GM12878 (cell line): ENCODE measurements around the gene FBXL16. TPM values are rescaled to one million over a fixed set of nuclear protein-coding genes. Genes with fewer than 3 reads are reported as not detected.

ENCODE experiments used
- ATAC-seq: fragments of 200-7000 bp; cut with Tn5 transposase; 3 replicates; pipeline ENCODE4 v1.9.1; 2020; ENCODE audit warnings: mild to moderate bottlenecking, moderate library complexity
- BruUV-seq: library from RNA; stranded (reverse); fragments of 400-500 nt; replicated peaks from 2 replicates; lab custom pipeline; 2021; lab: Mats Ljungman, UMichigan
- CTCF ChIA-PET: fragments of 300-600 bp; sonication (Branson Sonifier 250); formaldehyde crosslinking; extraction: SDS; loops from one replicate; lab custom pipeline; 2021; ENCODE audit warnings: inconsistent platforms; lab: Yijun Ruan, JAX
- POLR2A ChIA-PET: fragments of 350-600 bp; formaldehyde crosslinking; extraction: SDS; loops from one replicate; lab custom pipeline; 2021; ENCODE audit warnings: inconsistent platforms; lab: Charles Lee
- RAD21 ChIA-PET: fragments of 300-600 bp; sonication (Branson Sonifier 250); formaldehyde crosslinking; loops from one replicate; lab custom pipeline; 2023; ENCODE audit warnings: antibody characterized with exemption; ENCODE audit not compliant: unreplicated experiment; lab: Charles Lee
- SMC1A ChIA-PET: fragments of 300-600 bp; sonication (Branson Sonifier 250); formaldehyde crosslinking; loops from one replicate; lab custom pipeline; 2023; ENCODE audit not compliant: unreplicated experiment, uncharacterized antibody; lab: Charles Lee
- DNase-seq: peaks from one replicate; pipeline ENCODE4 v3.0.0-alpha.2; 2011; ENCODE audit warnings: low read depth, low spot score
- FAIRE-seq: peaks from 3 replicates; lab custom pipeline; 2011; peaks lifted over from hg19 to GRCh38; lab: Jason Lieb, UNC
- H2AFZ ChIP-seq: 2 replicates; pipeline ENCODE4 v1.6.0; 2011; ENCODE audit warnings: low read depth, low read length, control low read depth; ENCODE audit not compliant: control insufficient read depth
- H3K27ac ChIP-seq: 2 replicates; pipeline ENCODE4 v1.5.1; 2011; ENCODE audit warnings: control low read depth; ENCODE audit not compliant: control insufficient read depth, insufficient read depth
- H3K27me3 ChIP-seq, 2 experiments: replicated peaks in 1 of 2; 2 replicates each; pipeline versions ENCODE4 v1.6.0 to v1.6.1; 2011; ENCODE audit warnings: low read length in 1 of 2; ENCODE audit not compliant: control insufficient read depth in 2 of 2, insufficient read depth in 2 of 2
- H3K36me3 ChIP-seq, 2 experiments: 2 replicates each; pipeline ENCODE4 v1.5.1; 2011; ENCODE audit warnings: low read length in 1 of 2; ENCODE audit not compliant: control insufficient read depth in 2 of 2, insufficient read depth in 2 of 2
- H3K4me1 ChIP-seq: 2 replicates; pipeline ENCODE4 v1.6.1; 2011; ENCODE audit warnings: mild to moderate bottlenecking, low read length, moderate library complexity, mixed read lengths; ENCODE audit not compliant: control insufficient read depth, insufficient read depth
- H3K4me2 ChIP-seq: 2 replicates; pipeline ENCODE4 v1.6.0; 2011; ENCODE audit warnings: control low read depth; ENCODE audit not compliant: control insufficient read depth, insufficient read depth
- H3K4me3 ChIP-seq: fragments of 200-600 bp; sonication (generic); 2 replicates; pipeline ENCODE4 v1.5.1; 2016
- H3K79me2 ChIP-seq: 2 replicates; pipeline ENCODE4 v1.6.0; 2011; ENCODE audit warnings: low read length; ENCODE audit not compliant: control insufficient read depth, insufficient read depth
- H3K9ac ChIP-seq: 2 replicates; pipeline ENCODE4 v1.8.0; 2011; ENCODE audit warnings: low read length, control low read depth, mixed read lengths; ENCODE audit not compliant: control insufficient read depth, insufficient read depth
- H3K9me3 ChIP-seq: replicated peaks from 3 replicates; pipeline ENCODE4 v1.5.1; 2011; ENCODE audit warnings: mild to moderate bottlenecking, low read length; ENCODE audit not compliant: control insufficient read depth, insufficient read depth
- H4K20me1 ChIP-seq: 2 replicates; pipeline ENCODE4 v1.6.0; 2011; ENCODE audit not compliant: control insufficient read depth, insufficient read depth
- GATAD2B ChIP-seq: fragments of 450-650 bp; conservative IDR thresholded peaks from 2 replicates; pipeline ENCODE4 v1.6.1; 2017; ENCODE audit warnings: low read depth, mild to moderate bottlenecking, moderate library complexity
- HDAC6 ChIP-seq: fragments of 200-600 bp; sonication (generic); IDR thresholded peaks from one replicate; pipeline ENCODE4 v1.8.0; 2017; ENCODE audit warnings: antibody characterized with exemption; ENCODE audit not compliant: unreplicated experiment
- IKZF1 ChIP-seq: fragments of 450-650 bp; conservative IDR thresholded peaks from 2 replicates; pipeline ENCODE4 v1.6.1; 2017; ENCODE audit warnings: antibody characterized with exemption, mild to moderate bottlenecking
- LARP7 ChIP-seq: fragments of 450-650 bp; IDR thresholded peaks from 2 replicates; pipeline ENCODE4 v1.6.1; 2017; ENCODE audit warnings: mild to moderate bottlenecking
- MXI1 ChIP-seq: fragments of 150-350 bp; IDR thresholded peaks from 2 replicates; pipeline ENCODE4 v1.6.1; 2011; ENCODE audit warnings: low read depth, mild to moderate bottlenecking, inconsistent platforms, low read length, improper control_type of control experiment
- NR2F1 ChIP-seq: fragments of 450-650 bp; conservative IDR thresholded peaks from 2 replicates; pipeline ENCODE4 v1.6.1; 2017; ENCODE audit warnings: mild to moderate bottlenecking
- SUZ12 ChIP-seq: fragments of 200-600 bp; sonication (generic); IDR thresholded peaks from one replicate; pipeline ENCODE4 v1.6.1; 2018; ENCODE audit warnings: antibody characterized with exemption, mild to moderate bottlenecking; ENCODE audit not compliant: unreplicated experiment
- WGBS: methylation state at CpG from one replicate; pipeline ENCODE4 v1.1.6; 2016; ENCODE audit warnings: low lambda C conversion rate; ENCODE audit not compliant: insufficient replicate concordance, insufficient coverage; ENCODE audit errors: missing lambda C conversion rate; 5-methylcytosine and 5-hydroxymethylcytosine counted together
- in situ Hi-C: fragments of 300-500 bp; cut with MboI; formaldehyde crosslinking; loops from 9 replicates; pipeline ENCODE4 v1.14.3; 2018; ENCODE audit warnings: mixed read lengths
- intact Hi-C: fragments of 100-400 bp; cut with micrococcal nuclease; formaldehyde crosslinking; loops from one replicate; pipeline ENCODE4 v1.14.2; 2022; ENCODE audit not compliant: unreplicated experiment
- polyA plus RNA-seq, 11 experiments: library from polyadenylated mRNA; depleted of rRNA in 4 of 11; unstranded in 6 of 11; stranded (reverse) in 5 of 11; fragments of >200 nt; fragmentation: Nextera tagmentation in 4 of 11; fragmentation: Illumina TruSeq in 1 of 11; extraction: Ambion mirVana in 4 of 11; extraction: Trizol in 1 of 11; gene quantifications; 1 replicate in 1 of 11; 2 replicates in 10 of 11; pipeline versions ENCODE4 v1.2.1 to v1.2.3, GENCODE V29; 2011 to 2016; ENCODE audit warnings: inconsistent platforms in 2 of 11, missing spikeins in 2 of 11, low read depth in 1 of 11
- total RNA-seq, 4 experiments: library from RNA; depleted of rRNA in 3 of 4; stranded (reverse); fragments of >200 nt in 3 of 4; fragmentation: Illumina TruSeq in 1 of 4; extraction: Trizol in 1 of 4; gene quantifications; 2 replicates each; pipeline versions ENCODE4 v1.2.1 to v1.2.3, GENCODE V29; 2013 to 2021
- TF ChIP-seq, protein P1 (sequence below): fragments of 450-650 bp; IDR thresholded peaks from 2 replicates; pipeline ENCODE4 v1.6.1; 2017; ENCODE audit warnings: mild to moderate bottlenecking, moderate library complexity
- TF ChIP-seq, protein P2 (sequence below): fragments of 450-650 bp; conservative IDR thresholded peaks from 2 replicates; pipeline ENCODE4 v1.6.1; 2017; ENCODE audit warnings: mild to moderate bottlenecking, moderate library complexity
- TF ChIP-seq, protein P3 (sequence below), 3 experiments: IDR thresholded peaks in 2 of 3; conservative IDR thresholded peaks in 1 of 3; 2 replicates each; pipeline ENCODE4 v1.5.1; 2011; ENCODE audit warnings: low read depth in 3 of 3, low read length in 3 of 3, mild to moderate bottlenecking in 3 of 3, control low read depth in 2 of 3, moderate library complexity in 2 of 3, inconsistent platforms in 1 of 3, mixed read lengths in 1 of 3; ENCODE audit not compliant: control insufficient read depth in 2 of 3, insufficient read depth in 1 of 3; ENCODE audit errors: extremely low read depth in 1 of 3

FBXL16 gene
- total and polyA plus RNA-seq, 10 of the 15 experiments (the other 5 are each of a cell fraction or from before 2014, with no cell fraction given) = 0.13 to 1.4 (median 0.24) TPM

DNA sequence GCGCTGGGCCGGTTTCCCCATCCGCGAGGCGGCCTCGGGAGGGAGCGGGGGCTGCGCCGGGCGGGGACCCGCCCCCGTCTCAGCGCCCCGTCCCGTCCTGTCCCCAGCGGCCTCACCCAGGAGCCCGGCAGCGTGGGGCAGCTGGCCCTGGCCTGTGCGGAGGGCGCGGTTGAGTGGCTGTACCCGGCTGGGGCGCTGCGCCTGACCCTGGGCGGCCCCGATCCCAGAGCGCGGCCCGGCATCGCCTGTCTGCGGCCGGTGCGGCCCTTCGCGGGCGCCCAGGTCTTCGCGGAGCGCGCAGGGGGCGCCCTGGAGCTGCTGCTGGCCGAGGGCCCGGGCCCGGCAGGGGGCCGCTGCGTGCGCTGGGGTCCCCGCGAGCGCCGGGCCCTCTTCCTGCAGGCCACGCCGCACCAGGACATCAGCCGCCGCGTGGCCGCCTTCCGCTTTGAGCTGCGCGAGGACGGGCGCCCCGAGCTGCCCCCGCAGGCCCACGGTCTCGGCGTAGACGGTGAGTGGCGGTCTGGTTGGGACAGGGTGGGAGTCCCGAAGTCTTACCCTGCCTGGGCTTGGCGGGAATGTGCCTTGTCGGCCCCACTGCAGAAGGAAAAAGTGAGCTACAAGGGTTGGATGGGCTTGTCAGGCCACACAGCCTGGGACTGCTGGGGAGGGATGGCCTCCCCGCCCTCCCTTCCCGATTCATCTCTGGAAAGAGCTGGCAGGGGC is 10.0 kb upstream of the FBXL16 start:
- WGBS = 2% methylated on average over 34 of the region's 74 CpGs
- RAD21 ChIA-PET = interaction anchor here (1.5 kb wide), 1 partner anchor 70 kb away, joined by 5 read pairs; no protein-coding TSS in a partner anchor
- POLR2A ChIA-PET = interaction anchor here (1.6 to 2.4 kb wide), 2 partner anchors 21 to 73 kb away, joined by 4 to 7 read pairs; partner anchors contain the start of genes CHTF18 and RPUSD1
- peak; percentile 13 for ATAC-seq
- no peak overlapping the region for H3K9ac ChIP-seq
- no peak overlapping the region for H3K27ac ChIP-seq
- TF ChIP-seq MXI1 (no peak), GATAD2B (peak; percentile 68; the same call in 1 of the 2 replicates), HDAC6 (peak; percentile 86), SUZ12 (peak; percentile 48), NR2F1 (0 out of 2 replicates have a peak, but pooled peaks have one; percentile 37), LARP7 (peak; percentile 70; the same call in 1 of the 2 replicates), IKZF1 (peak; percentile 54; the same call in 1 of the 2 replicates)
- TF ChIP-seq, protein P1, sequence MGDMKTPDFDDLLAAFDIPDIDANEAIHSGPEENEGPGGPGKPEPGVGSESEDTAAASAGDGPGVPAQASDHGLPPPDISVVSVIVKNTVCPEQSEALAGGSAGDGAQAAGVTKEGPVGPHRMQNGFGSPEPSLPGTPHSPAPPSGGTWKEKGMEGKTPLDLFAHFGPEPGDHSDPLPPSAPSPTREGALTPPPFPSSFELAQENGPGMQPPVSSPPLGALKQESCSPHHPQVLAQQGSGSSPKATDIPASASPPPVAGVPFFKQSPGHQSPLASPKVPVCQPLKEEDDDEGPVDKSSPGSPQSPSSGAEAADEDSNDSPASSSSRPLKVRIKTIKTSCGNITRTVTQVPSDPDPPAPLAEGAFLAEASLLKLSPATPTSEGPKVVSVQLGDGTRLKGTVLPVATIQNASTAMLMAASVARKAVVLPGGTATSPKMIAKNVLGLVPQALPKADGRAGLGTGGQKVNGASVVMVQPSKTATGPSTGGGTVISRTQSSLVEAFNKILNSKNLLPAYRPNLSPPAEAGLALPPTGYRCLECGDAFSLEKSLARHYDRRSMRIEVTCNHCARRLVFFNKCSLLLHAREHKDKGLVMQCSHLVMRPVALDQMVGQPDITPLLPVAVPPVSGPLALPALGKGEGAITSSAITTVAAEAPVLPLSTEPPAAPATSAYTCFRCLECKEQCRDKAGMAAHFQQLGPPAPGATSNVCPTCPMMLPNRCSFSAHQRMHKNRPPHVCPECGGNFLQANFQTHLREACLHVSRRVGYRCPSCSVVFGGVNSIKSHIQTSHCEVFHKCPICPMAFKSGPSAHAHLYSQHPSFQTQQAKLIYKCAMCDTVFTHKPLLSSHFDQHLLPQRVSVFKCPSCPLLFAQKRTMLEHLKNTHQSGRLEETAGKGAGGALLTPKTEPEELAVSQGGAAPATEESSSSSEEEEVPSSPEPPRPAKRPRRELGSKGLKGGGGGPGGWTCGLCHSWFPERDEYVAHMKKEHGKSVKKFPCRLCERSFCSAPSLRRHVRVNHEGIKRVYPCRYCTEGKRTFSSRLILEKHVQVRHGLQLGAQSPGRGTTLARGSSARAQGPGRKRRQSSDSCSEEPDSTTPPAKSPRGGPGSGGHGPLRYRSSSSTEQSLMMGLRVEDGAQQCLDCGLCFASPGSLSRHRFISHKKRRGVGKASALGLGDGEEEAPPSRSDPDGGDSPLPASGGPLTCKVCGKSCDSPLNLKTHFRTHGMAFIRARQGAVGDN = no peak
- TF ChIP-seq, protein P2, sequence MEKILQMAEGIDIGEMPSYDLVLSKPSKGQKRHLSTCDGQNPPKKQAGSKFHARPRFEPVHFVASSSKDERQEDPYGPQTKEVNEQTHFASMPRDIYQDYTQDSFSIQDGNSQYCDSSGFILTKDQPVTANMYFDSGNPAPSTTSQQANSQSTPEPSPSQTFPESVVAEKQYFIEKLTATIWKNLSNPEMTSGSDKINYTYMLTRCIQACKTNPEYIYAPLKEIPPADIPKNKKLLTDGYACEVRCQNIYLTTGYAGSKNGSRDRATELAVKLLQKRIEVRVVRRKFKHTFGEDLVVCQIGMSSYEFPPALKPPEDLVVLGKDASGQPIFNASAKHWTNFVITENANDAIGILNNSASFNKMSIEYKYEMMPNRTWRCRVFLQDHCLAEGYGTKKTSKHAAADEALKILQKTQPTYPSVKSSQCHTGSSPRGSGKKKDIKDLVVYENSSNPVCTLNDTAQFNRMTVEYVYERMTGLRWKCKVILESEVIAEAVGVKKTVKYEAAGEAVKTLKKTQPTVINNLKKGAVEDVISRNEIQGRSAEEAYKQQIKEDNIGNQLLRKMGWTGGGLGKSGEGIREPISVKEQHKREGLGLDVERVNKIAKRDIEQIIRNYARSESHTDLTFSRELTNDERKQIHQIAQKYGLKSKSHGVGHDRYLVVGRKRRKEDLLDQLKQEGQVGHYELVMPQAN = 0 out of 2 replicates have a peak, but pooled peaks have one; percentile 35
- TF ChIP-seq, protein P3, sequence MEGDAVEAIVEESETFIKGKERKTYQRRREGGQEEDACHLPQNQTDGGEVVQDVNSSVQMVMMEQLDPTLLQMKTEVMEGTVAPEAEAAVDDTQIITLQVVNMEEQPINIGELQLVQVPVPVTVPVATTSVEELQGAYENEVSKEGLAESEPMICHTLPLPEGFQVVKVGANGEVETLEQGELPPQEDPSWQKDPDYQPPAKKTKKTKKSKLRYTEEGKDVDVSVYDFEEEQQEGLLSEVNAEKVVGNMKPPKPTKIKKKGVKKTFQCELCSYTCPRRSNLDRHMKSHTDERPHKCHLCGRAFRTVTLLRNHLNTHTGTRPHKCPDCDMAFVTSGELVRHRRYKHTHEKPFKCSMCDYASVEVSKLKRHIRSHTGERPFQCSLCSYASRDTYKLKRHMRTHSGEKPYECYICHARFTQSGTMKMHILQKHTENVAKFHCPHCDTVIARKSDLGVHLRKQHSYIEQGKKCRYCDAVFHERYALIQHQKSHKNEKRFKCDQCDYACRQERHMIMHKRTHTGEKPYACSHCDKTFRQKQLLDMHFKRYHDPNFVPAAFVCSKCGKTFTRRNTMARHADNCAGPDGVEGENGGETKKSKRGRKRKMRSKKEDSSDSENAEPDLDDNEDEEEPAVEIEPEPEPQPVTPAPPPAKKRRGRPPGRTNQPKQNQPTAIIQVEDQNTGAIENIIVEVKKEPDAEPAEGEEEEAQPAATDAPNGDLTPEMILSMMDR (IDR thresholded peaks at IDR 0.05 in 2 of 3, conservative IDR thresholded peaks at IDR 0.05 in 1 of 3; ENCODE audit: control insufficient read depth in 2 of 3, extremely low read depth in 1 of 3, insufficient read depth in 1 of 3, low read depth in 3 of 3, low read length in 3 of 3) = 0 out of 6 replicates have a peak, but pooled peaks of 2 of the 3 experiments have one; percentile 1 to 15
- no peaks in the 10 kb centered on the region for H3K27me3 ChIP-seq
- H3K4me1 ChIP-seq = peaks cover 10% of the 10 kb centered on the region
- H3K36me3 ChIP-seq = no peaks in the 10 kb centered on the region
- CTCF ChIA-PET = interaction anchor here (1.9 to 2.2 kb wide), 3 partner anchors 22 to 70 kb away, joined by 5 to 9 read pairs (median 6); partner anchors contain the start of gene CIAO3
- in situ Hi-C loops (no loop called here), intact Hi-C loops (no loop called here)
- H3K79me2 ChIP-seq = no peaks in the 10 kb centered on the region
- peak overlapping the region; percentile 58 for H3K4me3 ChIP-seq
- no TSS peak for BruUV-seq
- H3K9me3 ChIP-seq = no peaks in the 10 kb centered on the region
- SMC1A ChIA-PET = interaction anchor here (0.7 to 1.0 kb wide), 2 partner anchors 10 to 17 kb away, joined by 3 read pairs; partner anchors contain the start of gene CCDC78
- no peak for FAIRE-seq
- 0 out of 2 replicates have a peak, but pooled peaks cover 2% of the 10 kb centered on the region for H4K20me1 ChIP-seq
- H2AFZ ChIP-seq = peak overlapping the region; percentile 58
- no peak for DNase-seq
- H3K4me2 ChIP-seq = peak overlapping the region; percentile 82
